NCI-H2029 treated with DMSO at 0.1 percent for 48 hours (cell line): ENCODE results near the gene TMEM238.
A peak's percentile ranks its signal among the peaks of the same experiment; 100 is the strongest.

Source experiments
- DNase-seq: peaks from one replicate; lab custom pipeline; 2025; lab: John Stamatoyannopoulos, UW

TMEM238 gene

GRCh38 chr19:55358493-55358892 is 25.6 kb downstream of the TMEM238 start:
- DNase-seq, result no peak

DNA sequence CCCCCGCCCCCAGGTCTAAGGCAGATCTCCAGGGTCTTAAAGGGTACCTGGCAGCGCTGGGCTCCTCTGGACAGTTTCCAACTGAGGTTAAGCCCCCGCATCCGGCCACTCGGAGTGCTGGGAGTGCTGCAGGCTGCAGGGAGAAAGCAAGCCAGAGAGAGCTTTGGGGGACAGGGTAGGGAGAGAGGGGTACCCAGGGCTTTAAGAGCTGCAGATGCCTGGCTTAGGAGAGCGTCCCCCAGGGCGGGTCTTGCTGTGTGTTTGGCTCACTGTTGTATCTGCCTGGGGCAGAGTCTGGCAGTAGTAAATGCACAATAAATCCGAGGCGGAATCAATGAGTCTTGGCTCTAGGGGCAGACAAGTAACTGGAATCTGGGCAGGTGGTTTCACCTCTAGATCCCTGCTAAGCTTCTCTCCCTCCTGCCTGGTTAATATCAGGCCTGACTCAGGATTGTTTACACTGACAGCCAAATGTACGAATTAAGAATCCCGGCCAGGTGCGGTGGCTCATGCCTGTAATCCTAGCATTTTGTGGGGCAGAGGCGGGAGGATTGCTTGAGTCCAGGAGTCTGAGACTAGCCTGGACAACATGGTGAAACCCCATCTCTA is 28.8 kb downstream of the TMEM238 start:
- no peak for DNase-seq

DNA sequence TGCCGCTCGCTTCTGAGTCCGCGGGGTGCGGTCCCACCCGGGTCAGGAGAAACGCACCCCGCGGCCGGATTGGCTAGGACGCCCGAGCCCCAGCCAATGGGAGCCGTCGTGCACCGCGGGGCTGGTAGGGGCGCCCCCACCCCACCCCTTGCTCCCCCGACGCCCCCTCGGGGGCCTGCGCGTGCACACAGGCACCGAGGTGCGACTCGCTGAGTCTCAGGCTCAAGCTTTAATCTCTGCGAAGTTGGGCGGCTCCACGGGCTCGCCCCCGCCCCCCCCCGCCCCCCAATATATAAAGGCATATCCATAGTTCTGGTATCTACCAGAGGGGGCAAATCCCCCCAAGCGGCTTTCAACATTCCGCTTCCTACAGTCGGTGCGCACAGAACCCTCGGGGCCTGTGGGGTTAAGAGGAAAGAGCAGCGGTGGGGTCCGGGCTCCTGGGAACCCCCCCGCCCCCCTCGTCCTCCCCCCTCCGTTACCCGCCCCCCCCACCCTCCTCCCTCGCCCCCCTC is 29.3 kb downstream of the TMEM238 start, which contains the start of gene COX6B2:
Gene COX6B2 (minus strand): TSS at position 22 of the 515 bp plus-strand sequence. CDS start 198 bp downstream, outside the sequence.
- no peak for DNase-seq

DNA sequence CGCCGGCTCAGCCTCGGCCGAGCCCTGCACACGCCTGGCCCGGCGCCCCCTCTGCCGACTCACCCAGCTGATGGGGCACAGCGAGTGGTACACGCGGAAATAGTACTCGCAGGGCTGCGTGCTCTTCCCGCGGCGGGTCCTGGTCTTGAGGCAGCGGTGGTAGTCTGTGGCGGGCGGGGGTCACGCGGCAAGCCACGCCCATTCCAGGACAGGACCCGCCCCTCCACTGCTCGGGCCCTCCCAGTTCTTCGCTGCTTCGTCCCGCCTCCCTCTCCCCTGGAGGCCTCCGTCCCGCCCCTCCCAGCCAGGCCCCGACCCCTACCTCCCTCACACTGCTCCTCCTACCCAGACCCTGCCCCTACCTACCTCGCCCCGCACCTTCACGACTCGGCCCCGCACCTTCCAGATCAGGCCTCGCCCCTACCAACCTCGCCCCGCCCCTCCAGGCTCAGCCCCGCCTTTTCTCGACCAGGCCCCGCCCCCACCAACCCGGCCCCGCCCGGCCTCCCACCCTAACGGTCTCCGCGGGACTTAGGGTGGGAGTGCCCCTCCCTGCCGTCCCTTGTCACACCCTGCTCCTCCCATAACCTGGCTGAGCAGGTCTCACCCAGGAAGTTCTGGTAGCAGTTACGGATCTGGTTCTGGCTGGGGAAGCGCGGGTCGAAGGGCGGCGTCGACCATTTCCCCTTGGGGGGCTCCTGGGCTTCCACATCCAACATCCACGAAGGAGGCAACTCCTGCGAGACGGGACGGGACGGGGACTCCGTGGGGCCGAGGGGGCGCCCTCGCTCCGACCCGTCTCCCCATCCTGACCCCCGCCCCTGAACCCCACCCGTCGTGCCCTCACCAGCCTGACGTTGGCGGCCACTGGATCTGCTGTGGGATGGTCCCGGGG is 30.0 kb downstream of the TMEM238 start:
- peak; percentile 23 for DNase-seq

DNA sequence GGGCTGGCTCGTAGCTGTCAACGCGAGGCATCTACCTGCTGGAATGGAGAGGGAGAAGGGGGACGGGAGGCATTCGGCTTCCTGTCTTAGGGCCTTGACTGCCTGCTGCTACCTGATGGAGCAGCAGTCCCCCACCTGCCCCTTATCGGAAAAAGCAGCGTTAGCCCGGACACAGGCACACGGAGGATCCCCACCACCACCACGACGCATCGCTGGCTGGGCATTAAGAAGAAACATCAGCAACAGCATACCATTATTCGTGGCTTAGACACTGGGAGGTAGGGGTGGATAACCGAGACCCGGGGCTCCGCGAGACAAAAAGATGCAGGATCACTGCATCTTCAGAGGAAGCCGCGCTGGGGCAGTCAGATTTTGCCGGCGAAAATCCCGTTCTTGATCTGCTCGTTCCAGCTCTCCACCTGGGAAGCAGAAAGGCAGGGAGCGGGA is 30.7 kb downstream of the TMEM238 start:
- DNase-seq, result no peak

DNA sequence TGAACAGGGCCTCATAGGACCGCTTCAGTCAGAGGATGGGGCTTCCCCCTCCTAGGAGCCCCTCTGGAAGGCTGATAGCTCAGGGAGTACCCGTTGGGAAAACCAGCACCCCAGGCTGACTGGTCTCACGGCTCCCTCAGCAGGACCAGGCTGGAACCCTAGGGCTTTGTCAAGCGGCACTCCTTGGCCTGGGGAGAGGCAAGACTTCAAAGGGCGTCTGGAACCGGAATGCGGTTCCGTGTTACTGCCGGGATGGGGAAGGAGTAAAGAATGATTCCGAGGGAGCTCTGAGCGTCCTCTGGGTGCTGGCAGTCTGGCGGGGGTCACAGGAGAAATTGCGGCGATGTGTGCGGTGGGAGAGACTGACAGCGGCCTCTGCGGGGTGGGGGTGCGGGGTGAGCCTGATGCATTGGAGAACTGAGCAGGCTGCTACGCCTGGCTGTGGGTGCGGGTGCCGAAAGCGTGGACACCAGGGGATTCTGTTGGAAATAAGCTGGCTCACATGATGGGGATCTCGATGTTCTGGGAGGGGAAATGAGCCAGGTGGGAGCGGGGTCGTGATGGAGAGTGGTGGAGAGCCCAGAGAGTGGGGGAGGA is 31.4 kb downstream of the TMEM238 start:
- no peak for DNase-seq

DNA sequence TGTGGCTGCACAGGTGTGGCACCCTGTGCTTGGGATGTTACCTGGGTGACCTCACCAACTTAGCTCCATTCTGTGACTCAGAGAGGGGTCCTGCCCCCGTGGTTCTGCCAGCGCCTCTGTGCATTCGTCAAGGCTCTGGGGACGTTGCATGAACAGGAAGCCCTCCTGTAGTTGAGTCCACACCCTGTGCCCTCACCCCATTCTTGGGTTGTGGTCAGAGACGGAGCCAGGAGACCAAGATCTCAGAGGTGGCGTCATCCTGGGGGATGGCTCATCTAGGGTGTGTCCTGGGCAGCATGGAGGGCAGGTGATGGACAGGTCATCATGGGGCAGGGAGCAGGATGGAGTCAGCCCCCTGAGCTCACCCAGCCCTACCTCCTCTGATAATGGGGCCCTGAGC is 32.1 kb downstream of the TMEM238 start:
- DNase-seq, result no peak

GRCh38 chr19:55350620-55351315 is 33.3 kb downstream of the TMEM238 start:
- DNase-seq, result no peak

DNA sequence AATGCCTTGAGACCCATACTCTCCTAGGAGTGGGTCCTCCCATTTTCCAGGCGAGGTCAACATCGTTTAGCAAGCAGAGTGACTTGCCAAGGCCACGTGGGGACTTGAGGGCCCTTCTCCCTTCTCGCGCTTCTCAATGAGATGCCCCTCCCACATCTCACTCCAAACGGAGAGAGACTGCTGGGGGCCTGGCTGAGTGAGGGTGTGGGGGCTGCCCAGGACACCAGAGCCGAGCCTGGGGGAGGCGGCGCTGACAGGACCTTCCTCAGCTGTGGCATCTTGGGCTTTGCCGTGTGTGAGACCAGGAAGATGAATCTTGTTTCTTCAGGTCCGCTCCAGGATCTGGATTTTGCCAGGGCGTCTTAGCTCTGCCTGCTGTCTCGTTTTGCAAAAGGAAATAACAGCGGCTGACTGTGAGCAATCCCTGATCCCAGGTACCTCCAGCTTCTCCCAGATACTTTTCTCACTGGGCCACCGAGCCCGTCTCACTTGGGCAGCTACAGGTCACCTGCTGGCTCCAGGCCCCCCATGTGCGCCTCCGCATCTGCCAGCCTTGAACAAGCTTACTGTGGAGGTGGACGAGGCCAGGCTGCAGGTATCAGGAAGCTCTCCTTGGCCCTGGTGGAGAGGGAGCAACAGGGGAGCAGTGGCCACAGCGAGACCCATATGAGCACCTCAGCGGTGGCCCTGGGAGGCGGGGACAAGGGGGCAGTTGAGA is 35.6 kb downstream of the TMEM238 start:
- no peak for DNase-seq

- no peak for DNase-seq
These were observed 36.6 kb downstream of the TMEM238 start for GRCh38 chr19:55347442-55348009.

GRCh38 chr19:55346725-55347441 is 37.2 kb downstream of the TMEM238 start:
- no peak for DNase-seq

DNA sequence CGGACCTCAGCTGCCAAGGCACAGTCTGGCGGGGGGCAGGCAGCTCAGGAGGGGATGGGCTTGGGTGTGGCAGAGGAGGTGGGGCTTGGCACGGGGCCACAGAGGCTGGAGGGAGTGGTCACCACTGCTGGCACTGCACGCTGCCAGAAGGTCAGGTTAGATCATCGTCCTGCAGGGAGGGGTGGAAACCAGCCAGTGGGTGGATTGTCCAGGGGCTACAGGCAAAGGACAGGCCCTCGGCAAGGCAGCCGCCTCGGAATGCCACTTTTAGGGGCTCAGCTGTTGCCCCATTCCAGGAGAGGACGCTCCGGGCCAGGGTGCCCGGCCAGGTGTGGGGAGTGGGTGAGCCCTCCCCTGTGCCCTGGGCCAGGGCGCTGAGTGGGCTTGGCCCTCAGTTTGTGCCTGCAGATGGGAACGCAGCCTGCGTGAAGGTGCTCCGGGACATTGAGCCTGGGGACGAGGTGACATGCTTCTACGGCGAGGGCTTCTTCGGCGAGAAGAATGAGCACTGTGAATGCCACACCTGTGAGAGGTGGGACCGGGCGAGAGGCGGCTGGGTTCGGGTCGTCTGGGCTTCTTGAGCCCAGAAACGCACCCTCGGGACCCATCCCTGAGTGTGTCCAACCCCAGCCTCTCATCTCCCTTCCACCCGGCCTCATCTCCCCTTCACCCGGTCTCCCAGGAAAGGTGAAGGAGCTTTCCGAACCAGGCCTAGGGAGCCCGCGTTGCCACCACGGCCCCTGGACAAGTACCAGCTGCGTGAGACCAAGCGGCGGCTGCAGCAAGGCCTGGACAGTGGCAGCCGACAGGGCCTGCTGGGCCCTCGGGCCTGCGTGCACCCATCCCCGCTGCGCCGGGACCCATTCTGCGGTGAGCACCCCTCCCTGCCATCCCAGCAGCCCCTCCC is 38.0 kb downstream of the TMEM238 start:
- no peak for DNase-seq

DNA sequence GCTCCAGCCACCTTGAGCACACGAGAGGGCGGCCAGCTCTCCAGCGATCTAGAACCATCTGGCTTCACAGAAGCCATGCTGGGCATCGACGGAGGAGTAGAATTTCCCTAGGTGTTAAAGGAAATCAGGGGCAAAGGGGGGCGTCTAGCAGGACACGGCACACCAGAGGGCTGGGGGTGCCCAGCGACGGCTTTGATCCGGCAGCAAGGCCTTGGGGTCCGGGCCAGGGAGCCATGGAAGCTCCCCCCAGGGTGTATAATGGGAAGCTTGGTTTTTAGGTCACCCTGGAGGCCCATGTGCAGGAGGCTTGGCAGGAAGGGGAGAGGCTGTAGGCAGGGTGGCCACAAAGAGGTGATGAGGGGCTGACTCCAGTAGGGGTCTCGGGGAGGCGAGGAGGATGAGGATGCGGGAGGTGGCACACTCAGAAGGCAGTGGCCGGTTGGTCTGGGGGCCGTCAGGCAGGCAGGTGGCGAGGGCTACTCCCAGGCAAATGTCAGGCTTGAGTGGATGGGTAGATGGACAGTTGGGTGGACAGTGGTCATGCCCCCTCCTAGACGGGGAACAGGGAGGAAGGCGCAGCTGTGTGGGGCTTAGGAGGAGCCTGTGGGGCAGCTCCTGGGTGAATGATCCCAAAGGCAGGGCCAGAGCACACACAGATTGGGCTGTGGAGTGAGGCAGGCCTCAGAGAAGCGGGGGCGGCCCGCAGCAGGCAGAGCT is 38.8 kb downstream of the TMEM238 start:
- no peak for DNase-seq

DNA sequence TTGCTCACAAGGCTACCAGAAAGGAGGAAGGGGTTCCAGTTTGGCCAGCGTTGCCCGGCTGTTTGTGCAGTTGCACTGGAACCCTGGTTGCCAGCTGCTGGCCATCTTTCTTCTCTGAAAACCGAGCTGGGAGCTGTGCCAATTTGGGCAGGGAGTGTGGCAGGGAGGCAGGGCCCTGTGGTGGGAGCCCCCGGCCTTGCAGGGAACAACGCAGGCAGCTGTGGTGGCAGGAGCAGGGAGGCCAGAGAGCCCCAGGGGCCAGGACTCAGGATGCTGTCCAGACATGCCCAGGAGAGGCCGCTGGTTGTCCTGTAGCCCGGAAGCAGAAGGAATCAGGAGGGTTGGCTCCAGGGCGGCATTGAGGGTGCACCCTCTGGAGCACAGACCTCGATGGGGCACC is 39.6 kb downstream of the TMEM238 start:
- DNase-seq, result no peak

DNA sequence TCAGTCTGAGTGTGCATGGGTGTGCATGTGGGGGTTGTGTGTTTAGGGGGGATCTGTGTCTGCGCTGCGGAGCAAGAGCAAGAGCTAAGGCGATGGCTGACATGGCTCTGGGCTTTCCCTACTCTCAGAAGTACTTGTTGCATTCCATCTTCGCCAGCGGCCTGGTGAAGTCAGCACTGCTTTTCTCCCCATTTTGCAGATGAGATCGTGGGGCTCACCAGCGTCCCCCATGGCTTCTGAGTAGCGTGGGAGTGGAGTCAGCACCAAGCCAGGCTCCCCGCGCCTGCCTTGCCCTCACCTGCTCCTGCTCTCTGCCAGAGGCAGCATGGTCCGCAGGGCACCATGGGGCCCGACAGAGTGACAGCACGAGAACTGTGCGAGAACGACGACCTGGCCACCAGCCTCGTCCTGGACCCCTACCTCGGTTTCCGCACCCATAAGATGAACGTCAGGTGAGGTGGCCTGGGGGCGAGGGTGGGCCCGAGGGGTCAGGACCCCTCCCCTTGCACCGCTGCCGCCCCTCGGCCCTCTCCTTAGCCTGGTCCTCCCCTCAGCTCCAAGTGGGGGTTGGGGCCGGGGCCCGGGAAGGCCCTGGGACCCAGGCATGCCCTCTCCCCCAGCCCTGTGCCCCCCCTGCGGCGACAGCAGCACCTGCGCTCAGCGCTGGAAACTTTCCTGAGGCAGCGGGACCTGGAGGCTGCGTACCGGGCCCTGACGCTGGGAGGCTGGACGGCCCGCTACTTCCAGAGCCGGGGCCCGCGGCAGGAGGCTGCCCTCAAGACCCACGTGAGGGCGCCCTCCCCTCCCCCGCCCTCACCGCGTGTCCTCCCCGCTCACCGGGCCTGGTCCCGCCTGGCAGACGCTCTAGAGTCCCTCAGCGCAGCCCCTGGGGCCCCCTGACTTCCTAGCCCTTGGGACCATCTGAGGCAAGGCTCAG is 42.2 kb downstream of the TMEM238 start:
- DNase-seq, result no peak

- no peak for DNase-seq
These were observed 42.9 kb downstream of the TMEM238 start for GRCh38 chr19:55341171-55341588.

GRCh38 chr19:55340784-55341147 is 43.3 kb downstream of the TMEM238 start:
- no peak for DNase-seq
